ENCODE data around the gene PLCB4.

PLCB4 gene

DNA sequence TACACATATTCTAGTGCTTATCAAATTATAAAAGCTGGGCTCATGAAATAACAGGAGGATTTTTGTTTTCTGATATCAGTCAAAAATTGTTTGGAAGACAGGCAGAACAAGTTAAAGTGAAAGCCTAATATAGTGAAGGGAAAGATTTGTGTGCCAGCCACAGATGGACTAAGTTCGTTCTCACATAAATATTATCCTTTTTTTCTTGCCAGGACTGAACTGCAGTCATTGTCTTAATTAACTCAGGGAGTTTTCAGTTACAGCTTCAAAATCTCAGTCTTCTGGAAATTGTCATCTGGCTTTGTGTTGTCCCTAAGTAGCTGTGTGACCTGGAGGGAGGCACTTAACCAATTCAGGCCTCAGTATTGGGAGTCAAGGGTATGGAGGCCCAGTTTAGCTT lies 40.7 kb downstream of the PLCB4 start:
- no peak for DNase-seq

DNA sequence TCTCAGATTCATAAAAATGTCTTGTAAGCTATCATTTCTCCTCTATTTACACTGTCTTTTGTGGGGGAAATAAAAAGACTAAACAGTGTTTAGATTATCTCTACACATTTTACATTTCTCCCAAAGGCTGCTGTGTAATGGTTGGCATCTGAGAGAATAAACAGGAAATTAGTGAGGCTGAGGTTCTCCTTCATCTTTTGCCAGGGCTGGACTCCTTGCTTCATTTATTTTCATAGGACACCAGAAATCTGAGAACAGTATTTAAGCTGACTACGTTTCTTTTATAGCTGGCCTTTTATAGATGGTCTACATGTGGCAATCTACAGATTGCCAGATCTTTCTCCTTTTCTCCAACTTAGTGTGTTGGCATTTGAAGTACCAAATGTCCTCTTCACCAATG lies 41.5 kb downstream of the PLCB4 start:
- no peak for DNase-seq

DNA sequence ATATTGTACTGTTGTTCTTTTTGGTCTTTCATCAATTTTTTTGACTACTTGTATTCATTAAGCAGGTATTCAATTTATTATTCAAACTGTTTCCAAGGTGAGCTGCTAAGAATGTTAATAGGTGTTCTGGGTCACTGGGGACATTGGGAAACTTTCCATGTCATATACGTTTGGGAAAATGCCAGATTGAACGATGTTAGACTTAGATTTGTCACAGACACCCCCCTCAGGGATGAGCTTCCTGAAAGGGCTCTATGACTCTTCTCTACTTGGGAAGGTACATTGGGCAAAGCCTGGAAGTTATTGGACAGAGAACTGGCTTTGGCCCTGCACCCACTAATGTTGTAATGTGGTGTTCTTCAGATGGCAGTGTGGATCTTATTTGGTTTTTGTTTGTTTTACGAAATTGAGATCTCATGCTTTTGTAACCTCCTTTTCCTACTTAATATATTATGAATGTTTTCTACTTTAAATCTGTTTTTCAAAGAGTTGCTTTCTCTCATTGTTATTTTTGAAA lies 42.1 kb downstream of the PLCB4 start:
- no peak for DNase-seq

DNA sequence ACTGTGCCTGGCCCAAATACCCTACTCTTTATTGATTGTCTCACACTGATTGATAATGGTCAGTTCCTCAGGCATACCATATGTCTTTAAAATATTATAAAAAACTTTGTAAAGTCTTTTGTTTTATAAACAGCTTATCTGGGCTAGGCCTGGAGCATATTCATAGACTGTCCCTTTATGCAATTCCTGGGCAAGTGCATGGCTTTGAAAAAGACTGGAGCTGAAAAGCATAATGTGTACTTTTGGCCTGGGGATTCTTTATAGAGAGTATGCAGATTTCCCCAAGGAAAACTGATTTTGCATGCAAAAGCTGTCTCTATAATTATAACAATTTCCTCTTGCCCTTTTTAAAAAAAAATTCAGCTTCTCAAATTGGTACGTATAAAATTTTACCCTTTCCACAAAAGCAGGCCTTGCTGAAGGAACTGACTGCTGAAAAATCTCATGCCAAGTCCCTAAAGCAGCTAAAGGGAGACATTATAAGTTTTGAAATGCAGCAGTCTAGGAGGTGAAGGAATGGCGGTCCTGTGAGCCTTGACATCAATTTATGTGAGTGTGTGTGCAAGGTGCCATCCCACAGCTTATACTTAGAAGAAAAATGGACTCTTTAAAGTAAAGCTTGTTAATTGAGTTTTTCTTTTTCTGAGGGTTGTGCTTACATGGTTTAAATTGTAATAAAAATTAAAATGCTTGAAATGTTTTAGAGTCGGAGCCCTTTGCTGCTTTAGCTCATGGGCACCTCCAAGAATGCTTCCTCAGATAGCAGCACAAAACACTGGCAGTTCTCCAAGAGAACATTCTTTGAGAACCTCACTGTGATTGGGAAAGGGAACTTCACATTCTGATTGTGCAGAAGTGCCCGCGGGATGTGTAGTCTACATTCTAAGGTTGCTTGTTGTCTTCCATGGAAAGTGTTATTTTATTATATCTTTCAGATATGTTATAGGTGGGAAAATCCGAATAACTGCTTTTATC lies 43.9 kb downstream of the PLCB4 start:
- DNase-seq: peak; percentile 16

DNA sequence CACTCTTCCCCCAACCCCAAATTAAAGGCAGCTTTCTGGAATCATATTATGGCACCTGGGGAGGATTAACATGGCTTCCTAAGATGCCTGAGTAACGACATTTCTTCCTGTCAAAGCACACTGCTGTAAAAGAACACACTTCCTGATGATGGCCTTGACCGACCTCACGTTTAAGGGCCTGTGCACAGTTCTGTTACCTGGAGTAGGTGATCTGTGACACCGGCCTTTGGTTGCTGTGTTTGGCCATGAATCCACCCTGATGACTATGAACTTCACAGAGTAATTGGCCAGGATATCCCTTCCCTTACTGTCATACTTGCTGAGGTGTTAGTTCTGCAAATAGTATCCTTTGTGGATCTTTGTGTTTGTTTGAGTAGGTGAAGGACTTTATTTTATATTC lies 45.8 kb downstream of the PLCB4 start:
- no peak for DNase-seq

DNA sequence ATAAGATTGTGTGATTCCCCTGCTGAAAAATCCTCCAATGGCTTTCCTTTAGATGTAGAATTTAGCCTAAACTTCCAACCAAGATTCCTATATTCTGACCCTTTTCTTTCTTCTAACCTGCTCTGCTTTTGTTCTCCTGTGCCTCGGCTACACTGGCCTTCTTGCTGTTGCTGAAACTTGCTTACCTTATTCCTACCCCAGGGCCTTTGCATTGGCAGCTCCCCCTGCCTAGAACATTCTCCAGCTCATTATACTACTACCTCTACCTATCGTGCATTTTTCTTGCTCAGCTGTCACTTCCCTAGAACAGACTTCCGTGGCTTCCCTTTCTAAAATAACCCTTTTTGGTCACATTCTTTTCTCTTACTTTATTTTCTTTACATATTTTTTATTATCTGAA lies 48.7 kb downstream of the PLCB4 start:
- DNase-seq: no peak

DNA sequence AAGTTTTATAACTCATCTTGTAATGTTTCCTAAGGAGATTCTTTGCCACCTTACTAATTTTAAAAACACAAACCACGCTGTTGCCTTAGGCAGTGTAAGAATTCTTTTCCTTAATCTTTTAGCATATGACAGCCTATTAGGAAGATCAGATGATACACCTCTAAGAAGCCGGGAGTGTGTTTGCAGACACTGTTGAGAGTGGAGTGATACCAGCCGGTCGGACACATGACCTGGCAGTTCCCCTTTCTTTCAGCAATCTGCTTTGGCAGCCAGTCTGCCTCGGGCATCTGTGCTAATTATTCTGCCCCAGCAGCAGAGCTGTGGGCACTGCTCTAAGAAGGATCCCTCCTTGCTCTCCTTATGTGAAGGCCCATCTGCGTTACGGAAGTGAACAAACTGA lies 50.9 kb downstream of the PLCB4 start:
- DNase-seq: peak; percentile 54

DNA sequence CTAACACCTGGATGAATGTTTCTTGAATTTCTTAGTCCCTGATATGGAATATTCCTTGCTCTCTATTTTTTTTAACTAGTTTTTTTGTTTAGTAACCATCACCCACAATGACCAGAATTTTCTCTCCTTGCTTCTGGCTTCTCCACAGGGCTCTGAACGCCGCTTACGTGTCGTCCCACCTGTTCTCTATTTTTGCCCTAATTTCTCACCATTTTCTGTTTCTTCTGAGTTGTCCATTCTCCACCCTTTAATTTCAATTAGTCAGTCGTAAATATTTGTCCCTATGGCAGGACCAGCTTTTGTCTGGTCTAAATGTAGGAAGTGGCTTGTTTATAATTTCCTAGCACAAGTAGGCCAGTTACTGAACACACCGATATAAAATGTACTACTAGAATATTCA lies 52.3 kb downstream of the PLCB4 start:
- DNase-seq: no peak

DNA sequence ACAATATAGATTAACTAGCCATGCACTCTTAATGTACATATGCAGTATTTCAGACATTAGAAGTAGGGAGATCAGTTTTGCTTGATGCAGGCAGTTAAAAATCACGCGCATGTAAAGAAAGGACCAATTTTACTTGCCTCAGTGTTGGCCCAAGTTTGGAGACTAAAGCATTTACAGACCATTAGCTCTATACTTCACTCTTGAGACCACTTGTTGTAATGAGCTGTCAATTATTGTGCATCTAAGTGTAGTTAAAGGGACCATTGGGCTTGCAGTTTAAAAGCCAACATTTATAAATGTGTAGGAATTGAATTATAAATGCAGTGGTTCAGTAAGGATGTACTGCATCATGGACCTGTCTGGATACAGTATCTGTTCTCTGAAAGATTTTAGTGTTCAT lies 53.7 kb downstream of the PLCB4 start:
- no peak for DNase-seq

DNA sequence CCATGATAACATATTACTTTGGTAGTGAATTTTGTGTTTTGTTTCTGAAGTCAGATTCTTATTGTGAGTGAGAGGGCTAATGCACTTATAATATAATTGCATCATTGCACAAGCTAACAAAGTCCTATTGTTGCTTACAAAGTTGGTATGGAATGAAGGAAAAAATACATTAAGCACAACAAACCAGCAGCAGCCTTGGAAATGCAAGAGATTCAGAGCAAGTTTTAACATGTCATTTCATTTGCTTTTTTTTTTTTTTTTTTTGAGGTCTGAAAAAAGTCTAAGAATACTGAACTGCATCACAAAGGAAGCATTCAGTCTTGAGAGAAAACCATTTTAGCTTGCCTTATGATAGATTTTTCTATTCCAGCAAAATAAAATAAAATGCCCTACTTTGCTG lies 57.6 kb downstream of the PLCB4 start:
- no peak for DNase-seq

DNA sequence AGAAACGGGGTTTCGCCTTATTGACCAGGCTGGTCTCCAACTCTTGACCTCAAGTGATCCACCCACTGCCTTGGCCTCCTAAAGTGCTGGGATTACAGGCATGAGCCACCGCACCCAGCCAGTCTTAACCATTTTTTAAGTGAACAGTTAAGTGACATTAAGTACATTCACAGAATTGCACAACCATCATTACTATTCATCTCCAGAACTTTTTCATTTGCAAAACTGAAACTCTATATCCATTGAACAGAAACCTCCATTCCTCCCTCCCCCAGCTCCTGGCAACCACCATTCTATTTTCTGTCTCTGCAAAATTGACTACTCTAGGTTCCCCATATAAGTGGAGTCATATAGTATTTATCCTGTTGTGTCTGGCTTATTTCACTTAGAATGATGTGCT lies 59.7 kb downstream of the PLCB4 start:
- DNase-seq: no peak

DNA sequence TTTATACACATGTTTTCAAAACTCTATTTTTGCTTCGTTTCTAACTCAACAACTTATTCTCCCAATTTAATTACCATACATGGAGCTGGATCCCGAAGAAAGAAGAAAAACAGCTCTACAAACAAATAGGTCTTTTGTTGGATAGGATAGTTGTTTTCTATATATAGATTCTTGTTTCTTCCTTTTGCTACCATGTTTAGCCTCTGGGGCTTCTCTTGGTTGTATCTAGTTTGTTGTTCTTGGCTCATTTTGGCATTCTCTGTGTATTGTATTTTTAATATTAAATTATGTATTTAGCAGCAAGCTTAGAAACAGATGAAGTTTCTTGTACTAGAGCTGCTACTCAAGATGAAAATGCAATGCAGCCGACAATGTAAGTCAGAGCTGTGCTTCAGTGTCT lies 60.9 kb downstream of the PLCB4 start:
- DNase-seq: no peak

DNA sequence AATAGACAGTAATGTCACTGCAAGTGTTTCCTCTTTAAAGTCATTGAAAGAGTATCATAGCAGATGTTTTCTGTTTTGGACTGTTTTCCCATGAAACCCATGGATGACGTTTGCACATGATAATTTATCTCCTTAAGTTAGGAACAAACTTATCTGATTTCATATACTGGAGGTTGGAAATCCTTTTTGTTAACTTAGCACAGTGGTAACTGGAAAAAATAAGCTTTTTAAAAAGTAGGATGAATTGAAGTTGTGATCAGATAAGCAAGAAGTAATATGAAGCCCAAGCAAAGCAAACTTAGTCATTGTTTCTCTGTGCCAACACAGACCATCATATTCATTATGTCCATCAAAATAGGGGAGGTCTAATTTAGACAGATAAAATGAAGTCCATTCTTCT lies 61.6 kb downstream of the PLCB4 start:
- DNase-seq: no peak

DNA sequence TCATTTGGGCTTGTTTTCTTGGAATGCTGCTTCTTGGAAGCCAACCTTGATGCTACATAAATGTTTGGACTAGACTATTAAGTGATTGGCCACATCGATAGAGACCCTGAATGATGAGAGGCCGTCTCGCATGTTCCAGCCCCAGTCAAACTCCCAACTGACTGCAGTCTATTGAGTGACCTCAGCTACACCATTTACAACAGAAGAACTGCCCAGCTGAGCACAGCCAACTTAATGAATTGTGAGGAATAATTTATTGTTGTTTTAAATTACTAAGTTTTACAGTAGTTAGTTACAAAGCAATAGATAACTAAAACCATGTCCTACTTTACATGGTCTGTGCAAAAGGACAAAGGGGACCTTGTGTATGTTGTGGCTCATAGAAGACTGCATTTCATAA lies 63.0 kb downstream of the PLCB4 start:
- DNase-seq: no peak

DNA sequence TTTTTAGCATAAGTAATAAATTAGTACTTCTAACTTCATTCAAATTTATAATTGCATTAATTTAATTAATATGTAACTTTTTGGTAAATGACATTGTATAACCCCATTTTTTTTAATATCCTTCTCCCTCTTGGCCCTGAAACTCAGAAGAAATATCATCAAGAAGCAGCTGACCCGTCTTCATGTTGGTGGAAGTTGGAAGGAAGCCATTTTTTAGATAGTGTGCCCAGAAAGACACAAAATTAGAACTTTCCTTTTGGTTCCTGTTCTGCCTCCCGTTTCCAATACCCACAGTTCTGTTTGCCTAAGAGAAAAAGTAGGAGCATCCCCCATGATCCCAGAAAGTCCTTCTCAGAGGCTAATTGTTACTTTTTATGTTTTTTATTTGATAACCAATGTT lies 65.5 kb downstream of the PLCB4 start:
- DNase-seq: peak; percentile 51

DNA sequence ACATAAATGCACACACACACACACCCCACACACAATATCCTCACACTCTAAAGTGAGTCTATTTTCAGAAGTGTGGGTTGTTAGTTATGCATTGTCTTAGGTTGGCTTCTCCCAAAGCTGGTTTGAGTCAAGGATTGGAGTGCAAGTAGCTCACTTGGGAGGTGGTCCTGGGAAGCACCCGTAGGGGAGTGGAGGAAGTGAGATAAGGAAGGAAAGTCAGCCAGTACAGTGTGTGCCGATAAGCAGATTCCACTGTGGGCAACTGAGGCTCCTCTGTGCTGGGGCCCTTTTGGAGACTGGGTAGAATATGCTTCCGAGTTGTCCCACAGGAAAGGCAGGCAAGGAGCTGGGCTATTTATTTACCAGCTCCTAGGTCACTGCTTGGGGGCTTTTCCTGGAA lies 67.2 kb downstream of the PLCB4 start:
- DNase-seq: peak; percentile 85

DNA sequence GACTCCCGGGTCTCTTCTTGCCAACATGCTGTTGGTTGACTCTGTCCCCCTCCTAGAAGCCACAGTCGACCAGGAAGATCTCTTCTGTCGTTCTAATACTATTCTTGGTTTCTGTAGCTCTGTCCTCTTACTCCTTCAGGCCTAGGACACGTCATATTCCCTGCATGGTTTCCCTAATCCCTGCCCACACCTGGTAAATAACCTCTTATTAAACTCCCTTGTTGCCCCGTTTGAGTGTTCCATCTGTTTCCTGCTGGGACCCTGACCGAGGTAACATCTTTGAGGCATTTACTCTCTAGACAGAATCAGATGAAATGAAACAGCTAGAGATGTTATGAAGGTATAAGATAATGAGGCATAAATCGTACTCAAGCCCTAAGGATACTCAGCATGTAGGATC lies 68.1 kb downstream of the PLCB4 start:
- DNase-seq: no peak

DNA sequence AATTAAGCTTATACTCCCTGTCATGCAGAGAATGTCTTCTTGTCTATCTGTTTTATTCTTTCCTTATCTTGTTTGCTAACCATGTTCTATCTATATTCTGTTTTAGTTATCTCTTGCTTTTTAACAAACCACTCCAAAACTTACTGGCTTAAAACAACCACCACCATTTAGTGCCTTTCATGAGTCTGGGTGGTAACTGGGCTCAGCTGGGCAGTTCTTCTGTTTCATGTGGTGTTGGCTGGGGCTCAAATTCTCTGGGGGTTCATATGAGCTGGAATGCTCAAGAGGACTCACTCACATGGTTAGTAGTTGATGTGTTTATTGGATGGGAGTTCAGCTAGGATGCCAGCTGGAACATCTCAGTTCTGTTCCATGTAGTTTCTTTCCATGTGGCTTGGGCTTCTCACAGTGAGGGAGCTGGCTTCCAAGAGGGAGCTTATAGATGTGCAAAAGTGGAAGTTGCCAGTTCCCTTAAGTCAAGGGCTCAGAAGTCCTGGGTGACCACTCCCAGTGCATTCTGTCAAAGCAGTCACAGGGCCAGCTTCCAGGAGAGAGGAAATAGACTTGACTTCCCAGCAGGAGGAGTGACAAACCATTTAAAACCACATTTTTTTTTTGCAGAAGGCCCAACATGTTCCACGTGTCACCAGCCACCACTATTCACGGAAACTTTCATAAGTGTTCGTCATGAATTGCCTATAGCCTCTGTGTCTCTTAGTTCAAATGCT lies 70.4 kb downstream of the PLCB4 start:
- DNase-seq: no peak

DNA sequence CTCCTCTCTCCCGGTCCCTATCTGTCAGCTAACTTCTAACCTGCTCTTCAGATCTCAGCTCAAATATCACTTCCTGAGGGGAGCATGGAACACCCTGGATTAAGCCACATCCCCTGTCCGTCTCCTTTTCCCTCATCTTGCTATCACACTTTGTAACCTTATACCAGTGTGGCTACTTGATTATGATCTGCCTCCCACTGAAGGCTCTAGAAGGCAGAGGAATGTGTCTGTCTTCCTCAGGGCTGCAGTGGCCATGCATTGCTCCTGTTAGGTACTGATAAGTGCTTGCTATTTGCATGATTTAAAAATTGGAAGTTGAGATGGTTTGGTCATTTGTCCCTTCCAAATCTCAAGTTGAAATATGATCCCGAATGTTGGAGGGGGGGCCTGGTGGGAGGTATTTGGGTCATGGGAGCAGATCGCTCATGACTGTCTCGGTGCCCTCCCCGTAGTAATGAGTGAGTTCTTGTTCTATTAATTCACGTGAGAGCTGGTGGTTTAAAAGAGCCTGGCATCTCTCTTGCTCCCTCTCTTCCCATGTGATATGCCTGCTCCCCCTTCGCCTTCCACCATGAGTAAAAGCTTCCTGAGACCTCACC lies 71.4 kb downstream of the PLCB4 start:
- DNase-seq: peak; percentile 19

DNA sequence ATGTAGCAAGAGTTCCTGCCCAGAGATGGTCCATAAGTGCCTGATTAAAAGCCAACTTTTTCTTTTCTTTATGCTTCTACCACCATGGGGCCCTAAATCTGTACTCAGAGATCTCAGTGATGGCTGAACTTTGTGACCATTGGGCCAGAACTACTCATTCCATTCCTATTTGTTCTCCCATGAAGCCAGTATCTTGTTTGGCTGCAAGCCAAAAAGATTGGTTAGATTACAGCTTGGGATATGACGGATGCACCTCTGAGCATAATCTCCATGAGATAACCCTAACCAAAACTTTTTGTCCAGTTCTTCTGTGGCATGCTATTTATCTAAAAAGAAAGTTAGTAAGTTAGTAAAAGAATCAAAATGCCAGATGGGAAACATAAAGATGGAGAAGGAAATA lies 72.2 kb downstream of the PLCB4 start:
- no peak for DNase-seq

DNA sequence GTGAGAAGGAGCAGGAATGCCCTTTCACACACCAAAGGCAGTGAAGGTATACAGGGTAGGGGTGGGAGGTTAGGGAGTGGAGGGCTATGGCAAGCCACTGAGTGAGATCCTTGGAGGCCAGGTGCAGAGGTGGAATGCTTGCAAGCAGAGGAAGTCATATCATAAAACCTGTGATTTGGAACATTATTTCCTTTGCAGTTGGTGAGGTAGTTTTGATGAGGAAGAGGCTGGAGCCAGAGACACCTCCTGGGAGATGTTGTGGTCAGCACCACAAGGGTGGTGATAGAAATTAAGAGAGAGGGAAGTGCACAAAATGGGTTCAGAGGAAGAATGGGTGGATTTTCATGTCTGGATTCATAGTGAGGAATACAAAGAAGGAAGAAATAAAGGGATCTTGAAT lies 73.0 kb downstream of the PLCB4 start:
- DNase-seq: no peak

DNA sequence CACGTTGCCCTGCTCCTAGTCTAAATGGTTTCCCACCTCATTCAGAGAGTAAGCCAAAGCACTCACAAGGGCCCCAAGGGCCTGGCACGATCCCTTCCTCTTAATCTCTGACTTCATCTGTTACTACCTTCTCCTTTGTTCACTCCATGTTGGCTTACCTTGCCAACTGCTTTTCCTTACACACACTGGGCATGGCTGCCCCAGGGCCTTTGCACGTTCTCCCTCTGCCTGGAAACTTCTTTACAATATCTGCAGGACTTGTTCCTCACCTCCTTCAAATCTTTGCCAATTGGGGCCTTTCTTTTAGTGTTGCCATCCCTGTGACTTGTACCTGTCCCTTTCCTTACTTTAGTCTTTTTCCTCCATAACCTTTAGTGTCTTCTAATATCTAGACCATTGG lies 73.9 kb downstream of the PLCB4 start:
- DNase-seq: no peak

DNA sequence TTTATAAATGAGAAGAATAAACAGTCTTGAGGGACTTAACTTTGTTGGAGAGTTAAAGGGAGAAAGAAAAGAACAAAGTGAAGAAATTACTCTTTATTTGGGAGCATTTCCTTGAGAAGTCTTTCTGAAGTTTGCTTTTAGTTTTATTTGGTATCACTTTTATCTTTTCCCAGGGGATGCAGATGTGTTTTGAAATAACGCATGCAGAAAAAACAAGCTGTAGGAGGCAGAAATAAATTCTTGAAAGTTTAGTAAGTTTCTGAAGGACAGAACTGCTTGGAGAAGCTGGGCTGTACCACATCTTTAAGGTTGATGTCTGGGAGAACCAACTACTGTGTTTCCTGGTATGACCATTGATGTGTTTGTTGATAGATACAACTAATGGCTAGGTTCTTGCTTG lies 75.0 kb downstream of the PLCB4 start:
- DNase-seq: no peak

DNA sequence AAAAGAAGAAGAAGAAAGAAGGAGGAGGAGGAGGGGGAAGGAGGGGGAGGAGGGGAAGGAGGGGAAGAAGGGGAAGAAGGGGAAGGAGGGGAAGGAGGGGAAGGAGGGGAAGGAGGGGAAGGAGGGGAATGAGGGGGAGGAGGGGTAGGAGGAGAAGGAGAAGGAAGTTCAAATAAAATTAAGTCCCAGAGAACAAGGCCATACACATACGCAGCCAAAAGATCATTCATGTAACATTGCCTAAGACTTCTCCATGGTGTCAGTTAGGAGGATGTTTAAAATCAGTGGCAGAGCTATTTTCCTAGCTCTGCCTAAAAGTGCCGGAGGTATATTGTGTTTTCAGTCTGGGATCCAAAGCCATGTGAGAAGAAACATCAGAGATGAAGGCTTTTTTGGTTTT lies 75.8 kb downstream of the PLCB4 start:
- no peak for DNase-seq
